ENCODE measurements around the gene SPTBN1.

SPTBN1 gene

GRCh38 chr2:54529935-54530334 is 73.8 kb downstream of the SPTBN1 start:
- DNase-seq (ENCODE audit: low spot score) = no peak

GRCh38 chr2:54531558-54531957 is 75.4 kb downstream of the SPTBN1 start:
- DNase-seq (ENCODE audit: low spot score) = peak; percentile 93

- DNase-seq (ENCODE audit: low spot score) = no peak
Measured at GRCh38 chr2:54534221-54534620, 78.1 kb downstream of the SPTBN1 start.

- DNase-seq (ENCODE audit: low spot score) = no peak
Measured at GRCh38 chr2:54534625-54535024, 78.5 kb downstream of the SPTBN1 start.

- DNase-seq (ENCODE audit: low spot score) = no peak
Measured at GRCh38 chr2:54535599-54536195, 79.6 kb downstream of the SPTBN1 start.

GRCh38 chr2:54536720-54537119 is 80.6 kb downstream of the SPTBN1 start:
- no peak for DNase-seq (ENCODE audit: low spot score)

- no peak for DNase-seq (ENCODE audit: low spot score)
Measured at GRCh38 chr2:54538537-54538936, 82.4 kb downstream of the SPTBN1 start.

GRCh38 chr2:54539683-54540082 is 83.6 kb downstream of the SPTBN1 start:
- DNase-seq (ENCODE audit: low spot score) = no peak

GRCh38 chr2:54540194-54540593 is 84.1 kb downstream of the SPTBN1 start:
- DNase-seq (ENCODE audit: low spot score) = no peak

- DNase-seq (ENCODE audit: low spot score) = no peak
Measured at GRCh38 chr2:54541995-54542394, 85.9 kb downstream of the SPTBN1 start.

GRCh38 chr2:54543733-54544396 is 87.7 kb downstream of the SPTBN1 start:
- no peak for DNase-seq (ENCODE audit: low spot score)

GRCh38 chr2:54545702-54546450 is 89.7 kb downstream of the SPTBN1 start:
- peak; percentile 99 for DNase-seq (ENCODE audit: low spot score)

GRCh38 chr2:54546518-54546917 is 90.4 kb downstream of the SPTBN1 start:
- no peak for DNase-seq (ENCODE audit: low spot score)

- no peak for DNase-seq (ENCODE audit: low spot score)
Measured at GRCh38 chr2:54546923-54547720, 91.0 kb downstream of the SPTBN1 start.

- no peak for DNase-seq (ENCODE audit: low spot score)
Measured at GRCh38 chr2:54549430-54549829, 93.3 kb downstream of the SPTBN1 start.

GRCh38 chr2:54549917-54550518 is 93.9 kb downstream of the SPTBN1 start:
- peak; percentile 72 for DNase-seq (ENCODE audit: low spot score)

- DNase-seq (ENCODE audit: low spot score) = no peak
Measured at GRCh38 chr2:54550547-54550946, 94.4 kb downstream of the SPTBN1 start.

- DNase-seq (ENCODE audit: low spot score) = no peak
Measured at GRCh38 chr2:54551123-54551756, 95.1 kb downstream of the SPTBN1 start.

- no peak for DNase-seq (ENCODE audit: low spot score)
Measured at GRCh38 chr2:54553075-54553474, 96.9 kb downstream of the SPTBN1 start.

- DNase-seq (ENCODE audit: low spot score) = no peak
Measured at GRCh38 chr2:54553775-54554174, 97.6 kb downstream of the SPTBN1 start.

GRCh38 chr2:54555318-54555837 is 99.3 kb downstream of the SPTBN1 start:
- DNase-seq (ENCODE audit: low spot score) = peak; percentile 78

Measured in kidney tubule cell (primary cell).